Measurements from ENCODE around the gene PPM1G.

PPM1G gene

DNA sequence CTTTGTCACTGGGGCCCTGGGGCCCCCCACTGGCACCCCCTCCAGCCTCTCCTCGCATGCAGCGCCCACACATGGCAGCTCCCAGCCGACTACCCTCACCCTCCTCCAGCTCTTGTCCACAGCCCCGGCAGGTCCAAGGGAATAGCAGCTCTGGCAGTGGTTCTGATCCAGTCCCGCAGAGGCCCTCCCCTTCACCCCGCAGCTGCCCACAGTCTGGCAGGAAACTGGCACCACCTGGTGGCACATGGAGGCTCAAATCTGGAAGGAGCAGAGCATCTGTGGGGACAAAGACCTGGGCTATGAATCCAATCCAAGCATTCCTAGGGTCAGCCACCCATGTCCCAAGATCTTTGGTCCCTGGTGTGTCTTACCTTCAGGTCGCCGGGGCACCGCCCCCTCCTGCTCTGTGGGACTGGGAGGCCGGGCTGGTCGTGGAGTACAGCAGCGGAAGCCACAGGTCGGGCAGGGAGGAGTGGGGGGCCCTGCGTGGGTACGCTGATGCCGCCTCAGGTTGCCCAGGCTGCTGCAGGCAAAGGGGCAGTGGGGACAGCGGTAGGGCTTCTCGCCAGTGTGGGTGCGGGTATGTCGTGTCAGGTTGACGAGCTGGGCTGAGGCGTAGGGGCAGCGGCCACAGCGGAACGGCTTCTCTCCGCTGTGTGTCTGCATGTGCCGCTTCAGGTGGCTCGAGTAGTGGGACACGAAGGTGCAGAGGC is 31.1 kb downstream of the PPM1G start:
- H3K4me3 ChIP-seq (ENCODE audit: low read length) = no peak overlapping the region
- TF ChIP-seq, protein P1, sequence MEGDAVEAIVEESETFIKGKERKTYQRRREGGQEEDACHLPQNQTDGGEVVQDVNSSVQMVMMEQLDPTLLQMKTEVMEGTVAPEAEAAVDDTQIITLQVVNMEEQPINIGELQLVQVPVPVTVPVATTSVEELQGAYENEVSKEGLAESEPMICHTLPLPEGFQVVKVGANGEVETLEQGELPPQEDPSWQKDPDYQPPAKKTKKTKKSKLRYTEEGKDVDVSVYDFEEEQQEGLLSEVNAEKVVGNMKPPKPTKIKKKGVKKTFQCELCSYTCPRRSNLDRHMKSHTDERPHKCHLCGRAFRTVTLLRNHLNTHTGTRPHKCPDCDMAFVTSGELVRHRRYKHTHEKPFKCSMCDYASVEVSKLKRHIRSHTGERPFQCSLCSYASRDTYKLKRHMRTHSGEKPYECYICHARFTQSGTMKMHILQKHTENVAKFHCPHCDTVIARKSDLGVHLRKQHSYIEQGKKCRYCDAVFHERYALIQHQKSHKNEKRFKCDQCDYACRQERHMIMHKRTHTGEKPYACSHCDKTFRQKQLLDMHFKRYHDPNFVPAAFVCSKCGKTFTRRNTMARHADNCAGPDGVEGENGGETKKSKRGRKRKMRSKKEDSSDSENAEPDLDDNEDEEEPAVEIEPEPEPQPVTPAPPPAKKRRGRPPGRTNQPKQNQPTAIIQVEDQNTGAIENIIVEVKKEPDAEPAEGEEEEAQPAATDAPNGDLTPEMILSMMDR (conservative IDR thresholded peaks at IDR 0.05; ENCODE audit: low read depth, low read length) = peak; percentile 46
- DNase-seq (ENCODE audit: low read depth) = no peak

DNA sequence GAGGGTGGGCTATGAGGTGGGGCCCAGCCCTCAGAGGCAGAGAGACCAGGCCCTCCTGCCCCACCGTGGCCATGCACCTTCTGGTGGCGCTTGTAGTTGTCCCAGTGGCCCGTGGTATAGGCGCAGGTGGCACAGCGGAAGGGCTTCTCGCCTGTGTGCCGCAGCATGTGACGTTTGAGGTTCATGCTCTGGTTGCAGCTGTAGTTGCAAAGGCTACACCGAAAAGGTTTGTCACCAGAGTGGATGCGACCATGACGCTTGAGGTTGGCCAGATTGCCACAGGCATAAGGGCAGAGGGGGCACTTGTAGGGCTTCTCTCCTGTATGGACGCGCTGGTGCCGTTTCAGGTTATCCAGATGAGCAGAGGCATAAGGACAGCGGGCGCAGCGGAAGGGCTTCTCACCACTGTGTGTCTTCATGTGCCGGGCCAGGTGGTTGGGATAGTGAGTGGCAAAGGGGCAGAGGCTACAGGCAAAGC is 31.7 kb downstream of the PPM1G start:
- no peak overlapping the region for H3K4me3 ChIP-seq (ENCODE audit: low read length)
- TF ChIP-seq, protein P1 (conservative IDR thresholded peaks at IDR 0.05; ENCODE audit: low read depth, low read length) = no peak
- DNase-seq (ENCODE audit: low read depth) = no peak

DNA sequence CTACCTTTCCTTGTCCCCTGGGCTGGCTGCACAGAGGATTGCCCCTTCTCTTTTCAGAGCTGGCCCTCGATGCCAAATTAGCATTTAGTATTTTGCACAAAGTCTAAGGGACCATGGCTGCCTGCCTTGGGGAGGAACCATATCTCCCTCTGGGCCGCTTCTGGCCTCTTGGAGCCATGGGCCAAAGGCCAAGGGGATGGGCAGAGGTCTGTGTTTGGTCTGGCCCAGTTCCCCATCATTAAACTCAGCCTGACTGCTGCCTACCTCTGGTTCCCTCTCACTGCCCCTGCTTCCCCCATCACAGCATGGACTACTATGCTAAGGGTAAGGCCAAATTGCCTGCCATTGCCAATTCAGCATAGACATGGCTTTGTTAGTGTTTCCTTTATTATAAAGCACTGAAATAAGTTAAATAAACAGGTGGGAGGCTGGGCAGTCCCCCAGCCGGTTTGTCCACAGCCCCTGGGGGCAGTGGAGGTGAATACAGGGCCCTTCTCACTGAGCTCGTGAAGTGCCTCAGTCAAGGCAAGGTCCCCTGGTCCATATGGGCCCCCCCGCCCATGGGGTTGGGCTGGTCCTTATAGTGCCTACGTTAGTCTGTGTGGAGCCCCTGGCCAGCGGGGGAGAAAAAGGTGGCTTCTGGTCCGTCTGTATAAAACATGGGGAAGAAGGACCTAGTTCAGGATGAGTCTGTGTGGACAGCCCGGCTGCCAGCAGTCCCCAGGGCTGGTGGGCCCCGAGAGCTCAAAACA is 32.3 kb downstream of the PPM1G start:
- no peak overlapping the region for H3K4me3 ChIP-seq (ENCODE audit: low read length)
- TF ChIP-seq, protein P1 (conservative IDR thresholded peaks at IDR 0.05; ENCODE audit: low read depth, low read length) = no peak
- DNase-seq (ENCODE audit: low read depth) = no peak

DNA sequence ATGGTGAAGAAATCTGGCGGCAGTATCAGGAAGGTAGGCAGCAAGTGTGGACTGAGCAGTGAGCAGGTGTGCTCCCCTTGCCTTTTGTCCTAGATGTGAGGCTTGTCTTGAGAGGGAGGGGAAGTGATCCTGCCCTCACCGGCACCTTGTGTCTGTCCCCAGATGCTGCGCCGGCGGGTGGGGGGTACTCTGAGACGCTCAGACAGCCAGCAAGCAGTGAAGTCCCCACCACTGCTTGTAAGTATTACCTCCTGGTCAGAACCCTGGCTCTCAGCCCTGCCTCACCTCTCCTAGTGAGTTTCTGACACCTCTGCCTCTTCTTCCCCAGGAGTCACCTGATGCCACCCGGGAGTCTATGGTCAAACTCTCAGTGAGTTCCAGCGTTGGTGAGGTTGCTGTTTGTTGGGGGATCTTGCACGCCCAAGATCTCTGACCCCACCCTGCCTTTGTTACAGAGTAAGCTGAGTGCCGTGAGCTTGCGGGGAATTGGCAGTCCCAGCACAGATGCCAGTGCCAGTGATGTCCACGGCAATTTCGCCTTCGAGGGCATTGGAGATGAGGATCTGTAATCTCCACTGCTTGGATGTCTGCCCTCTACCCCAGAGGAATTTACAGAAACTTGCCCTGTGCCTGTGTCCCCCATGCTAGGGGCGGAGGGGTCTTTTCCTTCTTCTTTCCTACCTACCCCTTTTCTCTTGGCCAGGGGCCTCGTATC is 33.1 kb downstream of the PPM1G start:
- no peak overlapping the region for H3K4me3 ChIP-seq (ENCODE audit: low read length)
- DNase-seq (ENCODE audit: low read depth) = no peak
- TF ChIP-seq, protein P1 (conservative IDR thresholded peaks at IDR 0.05; ENCODE audit: low read depth, low read length) = no peak

DNA sequence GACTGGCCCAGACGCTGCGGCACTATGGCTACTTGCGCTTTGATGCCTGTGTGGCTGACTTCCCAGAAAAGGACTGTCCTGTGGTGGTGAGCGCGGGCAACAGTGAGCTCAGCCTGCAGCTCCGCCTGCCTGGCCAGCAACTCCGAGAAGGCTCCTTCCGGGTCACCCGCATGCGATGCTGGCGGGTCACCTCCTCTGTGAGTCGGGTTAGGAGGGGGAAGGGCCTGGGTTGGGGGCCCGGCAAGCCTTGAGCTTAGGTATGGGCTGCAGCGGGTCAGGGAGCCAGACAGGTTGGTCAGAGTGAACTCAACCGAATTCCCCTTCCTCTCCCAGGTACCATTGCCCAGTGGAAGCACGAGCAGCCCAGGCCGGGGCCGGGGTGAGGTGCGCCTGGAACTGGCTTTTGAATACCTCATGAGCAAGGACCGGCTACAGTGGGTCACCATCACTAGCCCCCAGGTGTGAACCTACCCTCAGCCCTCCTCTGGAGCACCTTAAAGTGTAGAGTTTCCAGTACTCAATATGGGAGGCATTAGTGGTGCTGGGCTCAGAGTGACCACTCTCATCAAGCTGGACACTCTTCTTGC is 33.8 kb downstream of the PPM1G start:
- no peak overlapping the region for H3K4me3 ChIP-seq (ENCODE audit: low read length)
- TF ChIP-seq, protein P1 (conservative IDR thresholded peaks at IDR 0.05; ENCODE audit: low read depth, low read length) = no peak
- DNase-seq (ENCODE audit: low read depth) = no peak

DNA sequence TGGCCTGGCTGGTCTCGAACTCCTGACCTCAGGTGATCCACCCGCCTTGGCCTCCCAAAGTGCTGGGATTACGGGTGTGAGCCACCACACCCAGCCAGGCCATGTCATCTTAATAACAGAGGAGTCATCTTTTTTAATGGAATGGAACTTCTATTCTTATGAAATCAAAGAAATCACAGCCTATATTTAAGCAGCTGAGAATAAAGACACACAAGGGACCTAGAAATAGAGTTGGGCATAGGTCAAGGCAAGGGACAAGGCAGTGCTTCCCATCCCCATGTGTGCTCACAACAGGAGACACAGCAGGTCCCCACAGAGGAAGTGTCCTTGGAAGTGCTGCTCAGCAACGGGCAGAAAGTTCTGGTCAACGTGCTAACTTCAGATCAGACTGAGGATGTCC is 35.8 kb downstream of the PPM1G start:
- TF ChIP-seq, protein P1 (conservative IDR thresholded peaks at IDR 0.05; ENCODE audit: low read depth, low read length) = no peak
- H3K4me3 ChIP-seq (ENCODE audit: low read length) = no peak overlapping the region
- DNase-seq (ENCODE audit: low read depth) = no peak

All from retinal pigment epithelial cell (primary cell).